Natural killer cell (primary cell): Measurements from ENCODE around the gene PPDPF. TPM values are rescaled to one million over a fixed set of nuclear protein-coding genes. Genes with fewer than 3 reads are reported as not detected.
A peak's percentile ranks its signal among the peaks of the same experiment; 100 is the strongest.

ENCODE experiments used
- ATAC-seq, 3 donors: fragments of 150-1000 bp in 2 of 3; fragments of 200-7000 bp in 1 of 3; cut with Tn5 transposase; 1 replicate in 1 of 3; 2 replicates in 2 of 3; pipeline ENCODE4 v1.10.0; 2021; ENCODE audit warnings: mild to moderate bottlenecking in 2 of 3, moderate library complexity in 2 of 3
- DNase-seq, 2 donors: peaks; one replicate each; pipeline versions ENCODE4 v3.0.0 to v3.0.0-alpha.2; 2013 to 2021; ENCODE audit warnings: mixed read lengths in 1 of 2
- H3K27ac ChIP-seq: one replicate; pipeline ENCODE4 v1.5.1; 2013; ENCODE audit warnings: mild to moderate bottlenecking, low read length
- H3K27me3 ChIP-seq: one replicate; pipeline ENCODE4 v1.6.1; 2013; ENCODE audit warnings: low read length; ENCODE audit not compliant: control insufficient read depth, insufficient read depth
- H3K36me3 ChIP-seq: one replicate; pipeline ENCODE4 v1.6.1; 2013; ENCODE audit warnings: low read length; ENCODE audit not compliant: control insufficient read depth, insufficient read depth
- H3K4me1 ChIP-seq: one replicate; pipeline ENCODE4 v1.6.1; 2013; ENCODE audit warnings: low read length; ENCODE audit not compliant: control insufficient read depth, insufficient read depth
- H3K4me3 ChIP-seq: one replicate; pipeline ENCODE4 v1.5.1; 2013; ENCODE audit warnings: low read length
- H3K9me3 ChIP-seq: one replicate; pipeline ENCODE4 v1.6.1; 2013; ENCODE audit warnings: low read length; ENCODE audit not compliant: control insufficient read depth, insufficient read depth
- H3K27ac Mint-ChIP-seq, 2 donors: one replicate each; pipeline ENCODE4 v1.8.0; 2022; ENCODE audit warnings: mild to moderate bottlenecking in 2 of 2, mixed read lengths in 2 of 2, moderate library complexity in 1 of 2
- H3K27me3 Mint-ChIP-seq, 2 donors: one replicate each; pipeline ENCODE4 v1.8.0; 2022; ENCODE audit warnings: low read depth in 2 of 2, mixed read lengths in 2 of 2
- H3K36me3 Mint-ChIP-seq: one replicate; pipeline ENCODE4 v1.8.0; 2022; ENCODE audit warnings: mixed read lengths
- H3K4me1 Mint-ChIP-seq, 2 donors: one replicate each; pipeline ENCODE4 v1.8.0; 2022; ENCODE audit warnings: mixed read lengths in 2 of 2
- H3K4me3 Mint-ChIP-seq: one replicate; pipeline ENCODE4 v1.8.0; 2022; ENCODE audit warnings: mild to moderate bottlenecking, moderate library complexity, mixed read lengths
- H3K9me3 Mint-ChIP-seq, 2 donors: one replicate each; pipeline ENCODE4 v1.8.0; 2022; ENCODE audit warnings: mixed read lengths in 2 of 2
- CTCF ChIP-seq: fragments of 200-600 bp; IDR thresholded peaks from one replicate; pipeline ENCODE4 v1.8.0; 2022; ENCODE audit warnings: antibody characterized with exemption
- WGBS: methylation state at CpG from one replicate; pipeline ENCODE4 v1.1.7; 2013; ENCODE audit warnings: missing lambda C conversion rate; ENCODE audit not compliant: insufficient coverage; 5-methylcytosine and 5-hydroxymethylcytosine counted together
- intact Hi-C: fragments of 100-400 bp; cut with micrococcal nuclease; formaldehyde crosslinking; loops from one replicate; pipeline ENCODE4 v1.14.2; 2022
- total RNA-seq, 4 donors: library from RNA; stranded (reverse); fragments of 120-200 nt in 1 of 4; gene quantifications; one replicate each; pipeline versions ENCODE4 v1.2.3 to v1.2.4, GENCODE V29; 2013 to 2022

PPDPF gene
- total RNA-seq, 3 donors from 2014 or later (not counting 1 experiment from before 2014, with no cell fraction given): 95.5 to 197 (median 159) TPM

DNA sequence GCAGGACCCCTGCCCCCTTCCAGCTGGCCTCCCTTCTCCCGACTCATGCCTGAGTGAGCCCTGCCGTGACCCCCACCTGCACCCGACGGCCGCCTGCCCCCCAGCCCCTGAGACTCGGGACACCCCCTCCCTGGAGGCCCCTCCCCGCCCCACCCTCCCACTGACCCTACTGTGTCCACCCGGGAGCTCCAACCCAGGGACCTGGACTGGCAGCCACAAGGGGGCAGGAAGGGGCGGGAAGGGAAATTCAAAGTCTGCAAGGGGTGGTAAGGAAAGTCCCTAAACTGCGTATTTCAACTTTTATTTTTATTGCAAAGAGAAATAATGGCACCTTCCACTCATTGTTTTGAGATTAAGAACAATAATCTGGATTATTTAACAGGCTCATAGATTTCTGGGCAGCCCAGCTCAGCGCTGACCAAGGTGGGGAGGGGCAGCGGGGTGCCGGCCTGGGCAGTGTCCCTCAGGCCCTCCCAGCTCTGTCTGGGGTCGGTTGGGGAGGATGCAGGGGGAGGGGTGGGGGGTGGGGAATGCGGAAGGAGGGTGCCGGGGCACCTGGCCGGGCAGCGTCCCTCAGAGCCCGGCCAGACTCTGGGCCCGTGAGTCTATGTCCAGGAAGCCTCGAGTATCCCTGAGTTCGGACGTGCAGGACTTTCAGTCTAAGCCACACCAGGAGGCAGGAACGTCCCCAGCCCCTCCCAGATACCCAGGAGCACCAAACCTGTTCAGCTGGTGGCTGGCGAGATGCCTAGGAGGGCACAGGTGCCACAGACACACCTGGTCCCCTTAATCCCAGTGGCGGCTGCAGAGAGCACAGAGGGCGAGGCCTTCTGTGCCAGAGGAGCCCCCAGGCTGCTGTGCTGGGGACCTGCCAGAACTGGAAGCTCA, 17.9 kb downstream of the PPDPF start:
- peak; percentile 4 to 15 (median 11) for ATAC-seq
- Mint-ChIP-seq H3K36me3 (no peaks in the 10 kb centered on the region), H3K27ac (peak overlapping the region; percentile 77 to 91), H3K4me1 (peaks cover 0 to 20% of the 10 kb centered on the region in 2 donors), H3K4me3 (peak overlapping the region; percentile 80), H3K9me3 (no peaks in the 10 kb centered on the region), H3K27me3 (no peaks in the 10 kb centered on the region)
- peak; percentile 47 for TF ChIP-seq CTCF
- DNase-seq: peak in 1 of 2 donors; percentile 82
- 55% methylated on average over 24 of the region's 27 CpGs for WGBS
- Histone ChIP-seq H3K4me3 (peak overlapping the region; percentile 42), H3K4me1 (peaks cover 35% of the 10 kb centered on the region), H3K36me3 (no peaks in the 10 kb centered on the region), H3K27ac (peak overlapping the region; percentile 88), H3K27me3 (no peaks in the 10 kb centered on the region), H3K9me3 (no peaks in the 10 kb centered on the region)
- intact Hi-C loops: loop anchor here (2.0 to 5.0 kb wide), 5 partner anchors 119 to 582 kb away; partner anchors contain the start of genes RTEL1, SAMD10 and TPD52L2

DNA sequence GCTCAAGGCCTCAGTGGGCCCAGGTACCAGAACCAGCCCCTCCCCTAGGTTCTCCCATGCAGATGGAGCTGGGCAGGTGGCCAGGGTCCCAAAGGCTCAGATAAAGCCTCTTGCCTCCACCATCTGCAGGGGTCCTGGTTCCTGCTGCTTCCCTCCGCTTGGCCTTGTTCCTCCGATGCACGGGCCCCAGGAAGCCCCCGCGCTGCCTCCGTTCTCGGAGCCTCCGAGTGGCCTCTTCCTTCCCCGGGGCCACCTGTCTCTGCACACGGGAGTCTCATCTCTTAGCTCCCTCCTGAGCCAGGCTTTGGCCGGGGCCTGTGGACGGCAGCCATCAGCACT, 18.5 kb downstream of the PPDPF start:
- H3K36me3 Mint-ChIP-seq: no peaks in the 10 kb centered on the region
- peaks cover 0 to 20% of the 10 kb centered on the region in 2 donors for H3K4me1 Mint-ChIP-seq
- intact Hi-C loops: loop anchor here (2.0 to 5.0 kb wide), 5 partner anchors 118 to 582 kb away; partner anchors contain the start of genes RTEL1, SAMD10 and TPD52L2
- Histone ChIP-seq H3K27ac (no peak overlapping the region), H3K4me1 (peaks cover 35% of the 10 kb centered on the region), H3K36me3 (no peaks in the 10 kb centered on the region), H3K27me3 (no peaks in the 10 kb centered on the region), H3K4me3 (no peak overlapping the region), H3K9me3 (no peaks in the 10 kb centered on the region)
- DNase-seq (no peak), ATAC-seq (no peak)
- no peak for TF ChIP-seq CTCF
- H3K27me3 Mint-ChIP-seq: no peaks in the 10 kb centered on the region
- no peaks in the 10 kb centered on the region for H3K9me3 Mint-ChIP-seq
- 82% methylated on average over 12 of the region's 12 CpGs for WGBS
- no peak overlapping the region for H3K27ac Mint-ChIP-seq
- H3K4me3 Mint-ChIP-seq: no peak overlapping the region

DNA sequence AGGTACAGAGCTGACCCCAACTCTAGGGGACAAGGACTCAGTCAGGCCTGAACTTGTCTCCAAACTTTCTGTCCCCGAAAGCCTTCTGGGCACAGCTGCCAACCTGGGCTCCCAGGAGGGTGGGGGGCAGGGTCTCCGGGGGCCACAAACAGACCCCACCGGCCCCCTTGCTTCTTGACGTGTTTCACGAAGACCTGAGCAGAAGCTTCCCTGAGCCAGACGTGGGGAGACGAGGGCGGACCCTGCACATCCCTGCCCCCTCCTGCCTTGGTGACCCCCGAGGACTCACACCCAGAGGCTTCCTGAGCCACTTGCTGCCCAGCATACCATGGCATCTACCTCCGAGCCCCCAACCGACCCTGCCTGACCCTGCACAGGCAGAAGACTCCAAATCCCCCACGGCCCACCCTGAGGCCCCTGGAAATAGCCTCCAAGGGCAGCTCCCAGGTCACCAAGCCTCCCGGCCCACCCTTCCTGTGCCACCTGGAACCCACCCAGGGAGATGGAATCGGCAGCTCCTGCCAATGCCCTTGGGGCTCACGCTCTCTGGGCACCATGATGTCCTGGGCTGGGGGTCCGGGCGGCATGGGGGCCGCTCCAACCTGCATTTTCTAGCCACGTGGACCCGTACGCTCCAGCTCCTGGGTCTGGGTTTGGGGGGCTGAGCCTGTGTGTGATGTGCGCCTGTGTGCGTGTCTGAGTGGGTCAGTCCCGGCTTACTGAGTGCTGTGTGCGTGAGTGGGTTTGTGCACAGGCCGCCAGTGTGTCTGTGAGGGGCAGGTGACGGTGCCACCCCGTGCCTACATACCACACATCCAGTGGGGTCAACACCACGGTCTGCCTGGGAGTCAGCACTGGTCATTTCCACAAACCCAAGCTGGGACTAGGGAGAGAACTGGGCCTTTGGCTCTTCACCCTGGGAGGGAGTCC, 19.1 kb downstream of the PPDPF start:
- ATAC-seq (no peak), DNase-seq (no peak)
- no peak overlapping the region for H3K27ac ChIP-seq
- 94% methylated on average over 29 of the region's 29 CpGs for WGBS
- H3K36me3 ChIP-seq: no peaks in the 10 kb centered on the region
- H3K27ac Mint-ChIP-seq: no peak overlapping the region
- no peaks in the 10 kb centered on the region for H3K27me3 ChIP-seq
- H3K4me3 Mint-ChIP-seq: no peak overlapping the region
- TF ChIP-seq CTCF: no peak
- H3K4me1 Mint-ChIP-seq: peaks cover 0 to 20% of the 10 kb centered on the region in 2 donors
- H3K36me3 Mint-ChIP-seq: no peaks in the 10 kb centered on the region
- H3K4me3 ChIP-seq: no peak overlapping the region
- H3K9me3 Mint-ChIP-seq: no peaks in the 10 kb centered on the region
- H3K9me3 ChIP-seq: no peaks in the 10 kb centered on the region
- peaks cover 35% of the 10 kb centered on the region for H3K4me1 ChIP-seq
- no peaks in the 10 kb centered on the region for H3K27me3 Mint-ChIP-seq
- intact Hi-C loops: loop anchor here (2.0 to 5.0 kb wide), 5 partner anchors 118 to 581 kb away; partner anchors contain the start of genes RTEL1, SAMD10 and TPD52L2
